Coronary artery (tissue), 2 donors: ENCODE results near the gene HINT2.

Experiments used
- DNase-seq: peaks from one replicate; pipeline ENCODE4 v3.0.0-alpha.2; 2017; ENCODE audit warnings: low spot score
- H3K27ac ChIP-seq, 2 donors: fragments of 200-600 bp; sonication (generic); one replicate each; pipeline ENCODE4 v1.5.1; 2016 to 2019
- H3K4me3 ChIP-seq: fragments of 200-600 bp; sonication (generic); 2 replicates; pipeline ENCODE4 v1.5.1; 2016; ENCODE audit warnings: mild to moderate bottlenecking, moderate library complexity
- CTCF ChIP-seq: fragments of 200-600 bp; sonication (generic); IDR thresholded peaks from one replicate; pipeline ENCODE4 v1.5.1; 2019; ENCODE audit warnings: antibody characterized with exemption

The HINT2 gene

GRCh38 chr9:35847792-35848572 is 33.1 kb upstream of the HINT2 start:
- no peak for DNase-seq
- peak overlapping the region; percentile 24 to 61 for H3K27ac ChIP-seq

GRCh38 chr9:35845824-35846771 is 31.3 kb upstream of the HINT2 start:
- TF ChIP-seq CTCF, result no peak
- H3K27ac ChIP-seq, result peak overlapping the region in 1 of 2 donors; percentile 39
- no peak for DNase-seq
- no peak overlapping the region for H3K4me3 ChIP-seq

More at GRCh38 chr9:35847792-35848572, 33.1 kb upstream of the HINT2 start:
- H3K4me3 ChIP-seq, result no peak overlapping the region
- no peak for TF ChIP-seq CTCF

GRCh38 chr9:35844628-35845270 is 29.9 kb upstream of the HINT2 start:
- H3K27ac ChIP-seq, result peak overlapping the region; percentile 36 to 71
- TF ChIP-seq CTCF, result no peak
- no peak overlapping the region for H3K4me3 ChIP-seq
- DNase-seq, result no peak

GRCh38 chr9:35842795-35843194 is 28.0 kb upstream of the HINT2 start:
- H3K27ac ChIP-seq, result no peak overlapping the region
- no peak for TF ChIP-seq CTCF
- DNase-seq, result no peak
- H3K4me3 ChIP-seq, result no peak overlapping the region

GRCh38 chr9:35842020-35842745 is 27.3 kb upstream of the HINT2 start:
- H3K4me3 ChIP-seq, result no peak overlapping the region
- no peak overlapping the region for H3K27ac ChIP-seq
- TF ChIP-seq CTCF, result no peak
- no peak for DNase-seq

GRCh38 chr9:35841645-35841900 is 26.7 kb upstream of the HINT2 start:
- TF ChIP-seq CTCF, result no peak
- no peak overlapping the region for H3K27ac ChIP-seq
- H3K4me3 ChIP-seq, result no peak overlapping the region
- no peak for DNase-seq
